HL-60 (cell line): ENCODE measurements around the gene STK33.

Experiments used
- DNase-seq, 2 experiments: peaks; one replicate each; pipeline ENCODE4 v3.0.0-alpha.2; 2010 to 2020; ENCODE audit warnings: low read depth in 1 of 2, low spot score in 1 of 2
- H3K27ac ChIP-seq: fragments of 250-450 bp; sonication (Bioruptor Pico); replicated peaks from 2 replicates; pipeline ENCODE4 v1.5.1; 2020; ENCODE audit warnings: mild to moderate bottlenecking, moderate library complexity
- H3K27me3 ChIP-seq: fragments of 250-450 bp; sonication (Bioruptor Pico); 2 replicates; pipeline ENCODE4 v1.5.1; 2021; ENCODE audit warnings: mild to moderate bottlenecking, moderate library complexity; ENCODE audit not compliant: insufficient read depth, poor library complexity, severe bottlenecking
- H3K4me3 ChIP-seq: replicated peaks from 2 replicates; pipeline ENCODE4 v1.5.1; 2011; ENCODE audit warnings: mild to moderate bottlenecking, control low read depth, low read length; ENCODE audit not compliant: insufficient read depth
- CTCF ChIP-seq: IDR thresholded peaks from one replicate; pipeline ENCODE4 v1.5.1; 2011; ENCODE audit warnings: low read length, control low read depth, inconsistent platforms; ENCODE audit not compliant: insufficient read depth
- GABPA ChIP-seq: IDR thresholded peaks from 2 replicates; pipeline ENCODE4 v1.6.1; 2012; ENCODE audit warnings: low read depth
- POLR2AphosphoS5 ChIP-seq: IDR thresholded peaks from 2 replicates; pipeline ENCODE4 v1.6.1; 2012; ENCODE audit warnings: low read depth
- REST ChIP-seq: IDR thresholded peaks from 2 replicates; pipeline ENCODE4 v1.6.1; 2012; ENCODE audit warnings: low read depth; ENCODE audit not compliant: insufficient replicate concordance
- SPI1 ChIP-seq: IDR thresholded peaks from 2 replicates; pipeline ENCODE4 v1.6.1; 2012; ENCODE audit warnings: low read depth, mild to moderate bottlenecking, borderline replicate concordance

STK33 gene

GRCh38 chr11:8531312-8531711 lies 62.7 kb downstream of the STK33 start:
- Histone ChIP-seq H3K4me3 (no peak overlapping the region), H3K27ac (no peak overlapping the region), H3K27me3 (no peaks in the 10 kb centered on the region)
- no peak for DNase-seq
- TF ChIP-seq SPI1 (no peak), CTCF (no peak), GABPA (no peak), REST (no peak), POLR2AphosphoS5 (no peak)

- Histone ChIP-seq H3K4me3 (no peak overlapping the region), H3K27ac (no peak overlapping the region), H3K27me3 (no peaks in the 10 kb centered on the region)
- DNase-seq = no peak
- TF ChIP-seq REST = no peak
- TF ChIP-seq POLR2AphosphoS5 = no peak
- TF ChIP-seq SPI1 = no peak
- no peak for TF ChIP-seq GABPA
- TF ChIP-seq CTCF = no peak
These were observed 66.1 kb downstream of the STK33 start for GRCh38 chr11:8527939-8528338.

GRCh38 chr11:8523396-8523795 lies 70.6 kb downstream of the STK33 start:
- no peak overlapping the region for H3K4me3 ChIP-seq
- H3K27ac ChIP-seq = no peak overlapping the region
- H3K27me3 ChIP-seq = no peaks in the 10 kb centered on the region
- TF ChIP-seq SPI1 (no peak), REST (no peak), POLR2AphosphoS5 (no peak), CTCF (no peak), GABPA (no peak)
- no peak for DNase-seq
